Large intestine (tissue), 3 donors: Measurements from ENCODE around the gene CFAP100. TPM values are rescaled to one million over a fixed set of nuclear protein-coding genes. Genes with fewer than 3 reads are reported as not detected.
A peak's percentile ranks its signal among the peaks of the same experiment; 100 is the strongest.

Source experiments
- DNase-seq, 2 donors: peaks; one replicate each; pipeline versions ENCODE4 v3.0.0 to v3.0.0-alpha.2; 2013
- H3K27ac ChIP-seq: one replicate; pipeline ENCODE4 v1.5.1; 2013; ENCODE audit warnings: low read length
- H3K27me3 ChIP-seq: 2 replicates; pipeline ENCODE4 v1.6.1; 2013; ENCODE audit warnings: low read length; ENCODE audit not compliant: control insufficient read depth, insufficient read depth
- H3K36me3 ChIP-seq: 2 replicates; pipeline ENCODE4 v1.6.1; 2013; ENCODE audit warnings: low read length; ENCODE audit not compliant: control insufficient read depth, insufficient read depth
- H3K4me1 ChIP-seq: one replicate; pipeline ENCODE4 v1.6.1; 2013; ENCODE audit warnings: low read length; ENCODE audit not compliant: control insufficient read depth, insufficient read depth
- H3K4me3 ChIP-seq: one replicate; pipeline ENCODE4 v1.5.1; 2013; ENCODE audit warnings: low read length
- H3K9me3 ChIP-seq: one replicate; pipeline ENCODE4 v1.6.1; 2013; ENCODE audit warnings: mild to moderate bottlenecking, low read depth, low read length, moderate library complexity; ENCODE audit not compliant: control insufficient read depth
- WGBS: methylation state at CpG from one replicate; pipeline ENCODE4 v1.1.5; 2013; ENCODE audit warnings: low lambda C conversion rate; ENCODE audit not compliant: insufficient coverage; 5-methylcytosine and 5-hydroxymethylcytosine counted together
- polyA plus RNA-seq: library from polyadenylated mRNA; unstranded; fragments of 120-200 nt; gene quantifications from one replicate; pipeline ENCODE4 v1.2.1, GENCODE V29; 2013

The CFAP100 gene
- polyA plus RNA-seq, 1 donor = 0.45 TPM

- no peaks in the 10 kb centered on the region for H3K4me1 ChIP-seq
- DNase-seq = no peak
- H3K36me3 ChIP-seq = no peaks in the 10 kb centered on the region
- no peak overlapping the region for H3K4me3 ChIP-seq
- no peaks in the 10 kb centered on the region for H3K9me3 ChIP-seq
- peaks cover 9% of the 10 kb centered on the region for H3K27me3 ChIP-seq
- no peak overlapping the region for H3K27ac ChIP-seq
- WGBS = no CpG with 5 or more reads among the region's 3 CpGs
Observed at GRCh38 chr3:126377211-126377610, 17.5 kb upstream of the CFAP100 start.

DNA sequence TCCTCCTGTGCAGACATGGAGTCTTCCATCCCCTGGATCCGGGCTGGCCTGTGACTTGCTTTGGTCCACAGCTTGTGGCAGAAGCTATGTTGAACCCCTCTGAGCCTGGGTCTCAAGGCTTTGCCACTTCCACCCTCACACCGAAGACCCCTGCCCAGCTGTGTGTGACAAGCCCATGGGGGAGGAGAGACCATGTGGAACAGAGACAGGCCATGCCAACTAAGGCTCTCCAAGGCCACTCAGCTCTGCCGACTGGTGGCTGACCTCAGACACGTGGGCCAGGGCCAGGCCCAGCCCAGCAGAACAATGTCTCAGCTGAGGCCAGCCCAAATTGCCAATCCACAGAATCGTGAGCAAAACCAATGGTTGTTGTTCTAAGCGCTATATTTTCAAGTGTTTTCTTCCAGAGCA lies 16.4 kb upstream of the CFAP100 start:
- peaks cover 9% of the 10 kb centered on the region for H3K27me3 ChIP-seq
- H3K9me3 ChIP-seq = no peaks in the 10 kb centered on the region
- no peaks in the 10 kb centered on the region for H3K4me1 ChIP-seq
- no peak for DNase-seq
- H3K27ac ChIP-seq = no peak overlapping the region
- H3K4me3 ChIP-seq = no peak overlapping the region
- 83% methylated on average over 2 of the region's 6 CpGs for WGBS
- H3K36me3 ChIP-seq = no peaks in the 10 kb centered on the region

- H3K27ac ChIP-seq = no peak overlapping the region
- H3K27me3 ChIP-seq = peaks cover 9% of the 10 kb centered on the region
- H3K4me3 ChIP-seq = no peak overlapping the region
- no peak for DNase-seq
- no peaks in the 10 kb centered on the region for H3K9me3 ChIP-seq
- no CpG with 5 or more reads among the region's 17 CpGs for WGBS
- no peaks in the 10 kb centered on the region for H3K4me1 ChIP-seq
- no peaks in the 10 kb centered on the region for H3K36me3 ChIP-seq
Observed at GRCh38 chr3:126380011-126380768, 14.5 kb upstream of the CFAP100 start.

DNA sequence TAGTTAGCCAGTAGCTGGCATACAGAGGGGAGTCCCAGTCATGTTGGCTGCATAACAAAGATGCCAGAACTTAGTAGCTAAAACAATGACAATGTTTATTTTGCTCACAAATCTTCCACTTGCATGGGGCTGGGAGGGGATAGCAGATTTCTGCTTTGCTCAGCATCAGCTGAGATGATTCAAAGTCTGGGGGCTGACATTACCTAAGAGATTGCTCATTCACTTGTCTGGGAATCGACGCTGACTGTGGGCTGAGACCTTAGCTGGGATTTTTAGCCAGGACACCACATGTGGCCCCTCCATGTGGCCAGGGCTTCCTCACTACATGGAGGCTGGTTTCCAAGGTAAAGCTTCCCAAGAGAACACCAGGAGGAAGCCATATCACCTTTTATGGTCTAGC lies 12.7 kb upstream of the CFAP100 start:
- Histone ChIP-seq H3K4me1 (no peaks in the 10 kb centered on the region), H3K27ac (no peak overlapping the region), H3K4me3 (no peak overlapping the region), H3K9me3 (no peaks in the 10 kb centered on the region), H3K36me3 (no peaks in the 10 kb centered on the region), H3K27me3 (peaks cover 9% of the 10 kb centered on the region)
- no CpG with 5 or more reads among the region's 2 CpGs for WGBS
- DNase-seq = no peak

DNA sequence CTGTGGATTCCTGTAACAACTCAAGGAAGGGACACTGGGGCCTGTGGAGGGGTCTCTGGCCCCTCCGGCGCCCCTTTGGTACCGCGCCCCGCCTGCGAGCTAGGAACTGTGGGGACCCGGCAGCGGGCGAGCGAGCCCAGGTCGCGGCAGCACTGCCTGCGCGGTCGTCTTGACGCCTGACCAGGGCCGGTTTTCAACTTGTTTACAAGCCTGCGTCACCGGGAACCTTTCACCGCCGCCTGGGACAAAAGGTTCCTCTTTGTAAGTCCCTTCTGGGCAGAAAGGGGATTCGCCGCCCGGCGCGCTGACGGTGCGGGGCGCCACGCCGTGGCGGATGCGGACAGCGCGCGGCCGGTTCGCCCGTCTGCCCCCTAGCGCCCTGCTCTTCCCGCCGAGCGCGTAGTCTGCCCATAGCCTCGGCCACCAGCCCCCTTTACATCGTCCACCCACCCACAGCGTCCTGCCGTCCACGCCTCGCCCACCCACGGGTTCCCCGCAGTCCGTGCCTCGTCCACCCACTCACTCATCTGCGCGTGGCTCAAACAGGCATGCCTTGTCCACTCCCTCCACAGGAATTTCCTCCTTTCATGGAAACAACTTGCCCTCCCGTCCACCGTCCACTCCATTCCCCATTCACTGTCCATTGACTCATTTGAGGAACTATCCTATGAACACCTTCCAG lies 5.5 kb upstream of the CFAP100 start:
- H3K27ac ChIP-seq = no peak overlapping the region
- peak overlapping the region; percentile 47 for H3K4me3 ChIP-seq

GRCh38 chr3:126389794-126390146 lies 4.9 kb upstream of the CFAP100 start:
- H3K4me3 ChIP-seq = no peak overlapping the region
- no peaks in the 10 kb centered on the region for H3K36me3 ChIP-seq
- peaks cover 32% of the 10 kb centered on the region for H3K27me3 ChIP-seq
- no peak for DNase-seq
- H3K4me1 ChIP-seq = no peaks in the 10 kb centered on the region
- H3K27ac ChIP-seq = no peak overlapping the region
- no CpG with 5 or more reads among the region's 17 CpGs for WGBS
- no peaks in the 10 kb centered on the region for H3K9me3 ChIP-seq

More for the DNA sequence above, 5.5 kb upstream of the CFAP100 start:
- DNase-seq = peak; percentile 84 to 86
- Histone ChIP-seq H3K27me3 (peaks cover 26% of the 10 kb centered on the region), H3K36me3 (no peaks in the 10 kb centered on the region), H3K9me3 (no peaks in the 10 kb centered on the region), H3K4me1 (no peaks in the 10 kb centered on the region)
- WGBS = no CpG with 5 or more reads among the region's 58 CpGs

GRCh38 chr3:126390201-126390600 lies 4.5 kb upstream of the CFAP100 start:
- no peak for DNase-seq
- Histone ChIP-seq H3K9me3 (no peaks in the 10 kb centered on the region), H3K36me3 (no peaks in the 10 kb centered on the region), H3K27me3 (peaks cover 35% of the 10 kb centered on the region), H3K27ac (no peak overlapping the region), H3K4me3 (no peak overlapping the region), H3K4me1 (no peaks in the 10 kb centered on the region)
- 83% methylated on average over 1 of the region's 15 CpGs for WGBS

DNA sequence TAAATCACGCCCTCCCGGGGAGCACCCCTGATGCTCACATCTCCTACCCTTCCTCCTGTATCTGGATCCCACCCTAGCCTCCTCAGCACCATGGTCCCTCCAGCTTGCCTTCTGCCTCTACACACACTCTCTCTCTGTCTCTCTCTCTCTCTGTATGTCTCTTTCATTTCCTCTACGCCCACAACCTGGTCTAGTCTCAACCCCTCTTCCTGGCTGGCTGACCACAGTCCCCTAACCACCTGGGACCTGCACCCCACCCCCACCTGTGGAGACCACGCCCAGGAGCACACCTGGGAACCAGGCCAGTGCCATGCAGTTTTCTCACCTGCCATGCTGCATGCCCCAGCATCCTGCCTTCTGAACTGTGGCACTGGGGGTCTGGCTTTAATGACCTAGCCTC lies 4.0 kb upstream of the CFAP100 start:
- Histone ChIP-seq H3K36me3 (no peaks in the 10 kb centered on the region), H3K4me1 (no peaks in the 10 kb centered on the region), H3K9me3 (no peaks in the 10 kb centered on the region), H3K4me3 (no peak overlapping the region), H3K27me3 (peaks cover 41% of the 10 kb centered on the region), H3K27ac (no peak overlapping the region)
- no peak for DNase-seq
- 92% methylated on average over 2 of the region's 4 CpGs for WGBS

GRCh38 chr3:126391631-126392030 lies 3.1 kb upstream of the CFAP100 start:
- no CpG with 5 or more reads among the region's 1 CpG for WGBS
- Histone ChIP-seq H3K9me3 (no peaks in the 10 kb centered on the region), H3K36me3 (no peaks in the 10 kb centered on the region), H3K4me1 (no peaks in the 10 kb centered on the region), H3K4me3 (no peak overlapping the region), H3K27me3 (peaks cover 42% of the 10 kb centered on the region), H3K27ac (no peak overlapping the region)
- no peak for DNase-seq

DNA sequence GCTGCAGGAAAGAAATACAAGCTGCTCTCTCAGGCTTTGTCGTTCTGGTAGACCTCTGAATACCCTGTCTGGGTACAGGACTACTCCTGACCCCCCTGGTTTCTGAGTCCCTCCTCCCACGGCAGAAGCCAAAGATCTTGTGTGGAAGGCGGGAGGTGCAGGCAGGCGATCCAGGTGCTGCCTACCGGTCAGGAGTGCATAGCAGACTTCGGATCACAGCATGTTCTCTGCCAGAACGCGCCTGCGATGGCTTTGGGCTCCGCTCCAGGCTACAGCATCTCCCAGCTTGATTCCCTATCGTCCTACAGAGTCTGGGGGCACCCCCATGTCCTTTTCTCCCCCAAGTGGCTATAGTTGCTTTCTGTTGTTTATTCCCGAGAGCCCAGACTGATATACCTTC lies 2.5 kb upstream of the CFAP100 start:
- Histone ChIP-seq H3K4me3 (no peak overlapping the region), H3K27ac (no peak overlapping the region), H3K4me1 (no peaks in the 10 kb centered on the region), H3K9me3 (no peaks in the 10 kb centered on the region), H3K36me3 (no peaks in the 10 kb centered on the region), H3K27me3 (peaks cover 42% of the 10 kb centered on the region)
- DNase-seq = no peak
- no CpG with 5 or more reads among the region's 12 CpGs for WGBS

GRCh38 chr3:126393563-126393962 lies 1.1 kb upstream of the CFAP100 start:
- no CpG with 5 or more reads among the region's 4 CpGs for WGBS
- no peaks in the 10 kb centered on the region for H3K4me1 ChIP-seq
- no peak overlapping the region for H3K27ac ChIP-seq
- peaks cover 42% of the 10 kb centered on the region for H3K27me3 ChIP-seq
- no peaks in the 10 kb centered on the region for H3K9me3 ChIP-seq
- no peaks in the 10 kb centered on the region for H3K36me3 ChIP-seq
- no peak for DNase-seq
- H3K4me3 ChIP-seq = no peak overlapping the region
